ENCODE results near the gene GTF3C5.
A peak's percentile ranks its signal among the peaks of the same experiment; 100 is the strongest.

Gene GTF3C5

GRCh38 chr9:133026426-133026825 lies 4.4 kb upstream of the GTF3C5 start:
- H3K36me3 ChIP-seq (ENCODE audit: insufficient read depth) = no peaks in the 10 kb centered on the region
- H2AFZ ChIP-seq (ENCODE audit: low read depth) = no peak overlapping the region
- H3K4me2 ChIP-seq = no peak overlapping the region

GRCh38 chr9:133027134-133027533 lies 3.7 kb upstream of the GTF3C5 start:
- Histone ChIP-seq H3K4me2 (no peak overlapping the region), H3K9ac (no peak overlapping the region), H3K4me1 (ENCODE audit: low read depth, poor library complexity, severe bottlenecking) (peaks cover 10% of the 10 kb centered on the region), H3K79me2 (ENCODE audit: insufficient read depth, low read depth) (peaks cover 15% of the 10 kb centered on the region), H4K20me1 (ENCODE audit: insufficient read depth) (no peaks in the 10 kb centered on the region), H3K36me3 (ENCODE audit: insufficient read depth) (no peaks in the 10 kb centered on the region), H3K4me3 (IDR thresholded peaks at IDR 0.05; ENCODE audit: insufficient read depth, low read depth, low read length) (no peak overlapping the region), H2AFZ (ENCODE audit: low read depth) (no peak overlapping the region), H3K27ac (no peak overlapping the region), H3K27me3 (ENCODE audit: insufficient read depth, low read depth) (no peaks in the 10 kb centered on the region)
- no peak for TF ChIP-seq CTCF (conservative IDR thresholded peaks at IDR 0.05; ENCODE audit: low read depth, low read length)

More at GRCh38 chr9:133026426-133026825, 4.4 kb upstream of the GTF3C5 start:
- Histone ChIP-seq H3K9ac (no peak overlapping the region), H3K4me3 (IDR thresholded peaks at IDR 0.05; ENCODE audit: insufficient read depth, low read depth, low read length) (no peak overlapping the region), H3K79me2 (ENCODE audit: insufficient read depth, low read depth) (peaks cover 8% of the 10 kb centered on the region), H3K27ac (no peak overlapping the region), H4K20me1 (ENCODE audit: insufficient read depth) (no peaks in the 10 kb centered on the region), H3K4me1 (ENCODE audit: low read depth, poor library complexity, severe bottlenecking) (peaks cover 7% of the 10 kb centered on the region), H3K27me3 (ENCODE audit: insufficient read depth, low read depth) (no peaks in the 10 kb centered on the region)
- TF ChIP-seq CTCF (conservative IDR thresholded peaks at IDR 0.05; ENCODE audit: low read depth, low read length) = no peak

- peaks cover 9% of the 10 kb centered on the region for H3K4me1 ChIP-seq (ENCODE audit: low read depth, poor library complexity, severe bottlenecking)
- H3K9ac ChIP-seq = no peak overlapping the region
- H3K79me2 ChIP-seq (ENCODE audit: insufficient read depth, low read depth) = peaks cover 23% of the 10 kb centered on the region
- no peaks in the 10 kb centered on the region for H4K20me1 ChIP-seq (ENCODE audit: insufficient read depth)
- H3K4me3 ChIP-seq (IDR thresholded peaks at IDR 0.05; ENCODE audit: insufficient read depth, low read depth, low read length) = no peak overlapping the region
- TF ChIP-seq CTCF (conservative IDR thresholded peaks at IDR 0.05; ENCODE audit: low read depth, low read length) = no peak
- no peak overlapping the region for H2AFZ ChIP-seq (ENCODE audit: low read depth)
- H3K27me3 ChIP-seq (ENCODE audit: insufficient read depth, low read depth) = no peaks in the 10 kb centered on the region
- no peak overlapping the region for H3K27ac ChIP-seq
- no peaks in the 10 kb centered on the region for H3K36me3 ChIP-seq (ENCODE audit: insufficient read depth)
- no peak overlapping the region for H3K4me2 ChIP-seq
These were observed 2.6 kb upstream of the GTF3C5 start for GRCh38 chr9:133028221-133028620.

- H4K20me1 ChIP-seq (ENCODE audit: insufficient read depth) = no peaks in the 10 kb centered on the region
- peak overlapping the region; percentile 76 for H3K4me2 ChIP-seq
- H2AFZ ChIP-seq (ENCODE audit: low read depth) = peak overlapping the region; percentile 55
- H3K4me3 ChIP-seq (IDR thresholded peaks at IDR 0.05; ENCODE audit: insufficient read depth, low read depth, low read length) = no peak overlapping the region
- H3K79me2 ChIP-seq (ENCODE audit: insufficient read depth, low read depth) = peaks cover 41% of the 10 kb centered on the region
- no peaks in the 10 kb centered on the region for H3K27me3 ChIP-seq (ENCODE audit: insufficient read depth, low read depth)
- peaks cover 9% of the 10 kb centered on the region for H3K4me1 ChIP-seq (ENCODE audit: low read depth, poor library complexity, severe bottlenecking)
- no peaks in the 10 kb centered on the region for H3K36me3 ChIP-seq (ENCODE audit: insufficient read depth)
- peak overlapping the region; percentile 71 for H3K9ac ChIP-seq
- TF ChIP-seq CTCF (conservative IDR thresholded peaks at IDR 0.05; ENCODE audit: low read depth, low read length) = no peak
- peak overlapping the region; percentile 33 for H3K27ac ChIP-seq
These were observed 842 bp upstream of the GTF3C5 start for GRCh38 chr9:133029994-133030316.

GRCh38 chr9:133031130-133031422 lies 279 bp downstream of the GTF3C5 start:
- peaks cover 9% of the 10 kb centered on the region for H3K4me1 ChIP-seq (ENCODE audit: low read depth, poor library complexity, severe bottlenecking)
- H3K4me3 ChIP-seq (IDR thresholded peaks at IDR 0.05; ENCODE audit: insufficient read depth, low read depth, low read length) = no peak overlapping the region
- peak overlapping the region; percentile 74 for H3K4me2 ChIP-seq
- no peak for TF ChIP-seq CTCF (conservative IDR thresholded peaks at IDR 0.05; ENCODE audit: low read depth, low read length)
- peak overlapping the region; percentile 58 for H3K27ac ChIP-seq
- no peaks in the 10 kb centered on the region for H3K27me3 ChIP-seq (ENCODE audit: insufficient read depth, low read depth)
- H4K20me1 ChIP-seq (ENCODE audit: insufficient read depth) = no peaks in the 10 kb centered on the region
- peak overlapping the region; percentile 70; the same call in 1 of the 2 replicates for H3K9ac ChIP-seq
- H3K79me2 ChIP-seq (ENCODE audit: insufficient read depth, low read depth) = peaks cover 50% of the 10 kb centered on the region
- H2AFZ ChIP-seq (ENCODE audit: low read depth) = peak overlapping the region; percentile 79
- H3K36me3 ChIP-seq (ENCODE audit: insufficient read depth) = no peaks in the 10 kb centered on the region
